GM18907 (cell line): Measurements from ENCODE around the gene CORO1C.
A peak's percentile ranks its signal among the peaks of the same experiment; 100 is the strongest.
"Not testable (repeated sequence)": the region's sequence is repeated elsewhere in the genome, so short reads cannot be mapped to it uniquely, and the experiment has no call there.

Source experiments
- ATAC-seq: cut with Tn5 transposase; IDR thresholded peaks from one replicate; pipeline ENCODE4 v1.9.1; 2021; ENCODE audit warnings: mild to moderate bottlenecking, moderate library complexity; ENCODE audit not compliant: unreplicated experiment

CORO1C gene

DNA sequence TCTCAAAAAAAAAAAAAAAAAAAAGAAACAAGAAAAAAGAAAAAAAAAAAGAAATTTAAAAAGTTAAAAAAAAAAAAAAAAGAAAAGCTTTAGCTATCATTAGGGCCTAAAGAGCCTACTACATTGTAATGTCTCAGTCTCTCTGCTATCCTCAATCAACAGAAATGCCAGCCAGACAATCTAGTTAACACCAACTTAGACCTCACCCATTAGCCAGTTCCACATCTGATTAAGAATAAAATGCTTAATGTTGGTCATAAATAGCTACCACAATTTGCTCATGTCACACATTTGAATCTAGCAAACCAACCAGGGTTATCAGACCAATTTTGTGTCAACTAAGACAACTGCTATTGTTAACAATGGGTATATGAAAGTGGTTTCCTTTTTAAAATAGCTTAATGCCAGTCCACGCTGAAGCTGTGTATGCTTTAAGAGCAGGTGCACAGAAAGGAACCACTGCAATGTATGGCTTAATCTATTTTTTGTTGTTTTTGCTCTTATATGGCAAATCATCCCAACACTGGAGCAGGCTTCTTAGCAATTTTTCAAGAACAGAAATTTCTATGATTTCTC is 52.1 kb downstream of the CORO1C start:
- no peak for ATAC-seq

DNA sequence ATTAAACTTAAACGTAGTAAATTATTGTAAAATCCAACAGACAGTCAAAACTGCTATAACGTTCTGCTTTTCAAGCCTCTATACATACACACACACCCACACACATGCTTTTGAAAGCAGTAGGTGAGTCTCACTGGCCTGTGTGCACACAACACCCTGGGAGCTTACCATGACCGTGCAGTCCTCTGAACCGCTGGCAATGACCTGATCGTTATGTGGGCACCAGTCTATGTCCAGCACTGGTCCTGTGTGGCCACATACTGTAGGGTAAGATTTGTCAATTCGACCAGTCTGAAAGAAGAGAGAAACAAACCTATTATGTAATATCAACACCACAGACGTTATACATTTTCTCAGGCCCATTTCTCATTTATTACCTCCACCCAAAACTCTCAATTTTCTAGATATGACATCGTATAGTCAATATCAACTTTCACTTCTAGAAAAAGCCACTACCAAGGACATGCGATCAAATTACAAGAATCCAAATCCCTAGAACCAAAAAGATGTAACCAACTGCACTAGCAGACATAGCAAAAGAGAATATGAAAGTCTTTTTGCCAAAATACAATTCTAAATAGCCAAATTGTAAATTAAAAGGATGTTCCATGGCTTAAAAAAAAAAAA is 53.1 kb downstream of the CORO1C start:
- no peak for ATAC-seq

DNA sequence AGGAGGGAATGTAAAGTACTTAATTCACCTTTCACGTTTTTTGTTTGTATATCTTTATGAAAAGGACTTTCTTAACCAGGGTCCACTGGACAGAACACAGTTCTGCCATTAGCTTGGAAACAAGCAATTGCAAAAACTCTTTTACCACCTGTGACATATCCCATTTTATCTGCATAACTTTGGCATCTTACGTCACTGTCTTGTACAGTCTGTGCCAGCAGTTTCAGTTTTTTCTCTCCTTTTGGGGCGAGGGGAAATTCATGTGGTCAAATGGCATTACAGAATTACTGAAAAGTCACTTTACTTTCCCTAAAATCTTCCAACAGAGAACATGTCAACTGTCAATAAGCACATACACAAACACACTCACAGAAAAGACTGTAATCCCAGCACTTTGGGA is 53.9 kb downstream of the CORO1C start:
- no peak for ATAC-seq

DNA sequence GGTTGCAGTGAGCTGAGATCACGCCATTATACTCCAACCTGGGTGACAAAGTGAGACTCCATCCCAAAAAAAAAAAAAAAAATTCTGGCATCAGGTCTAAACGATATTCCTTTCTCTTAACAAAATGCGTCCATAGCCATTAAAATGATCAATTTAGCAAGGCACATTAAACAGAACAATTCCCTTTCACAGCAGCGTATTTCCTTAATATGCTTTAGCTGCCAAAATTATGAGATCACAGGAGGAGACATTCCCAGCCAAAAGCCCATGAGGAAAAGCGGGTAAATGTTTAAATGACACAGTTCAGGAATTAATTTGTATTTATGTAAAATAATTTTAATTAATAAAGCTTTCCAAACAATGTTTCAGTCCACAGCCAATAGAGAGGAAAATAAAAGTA is 54.6 kb downstream of the CORO1C start:
- no peak for ATAC-seq

DNA sequence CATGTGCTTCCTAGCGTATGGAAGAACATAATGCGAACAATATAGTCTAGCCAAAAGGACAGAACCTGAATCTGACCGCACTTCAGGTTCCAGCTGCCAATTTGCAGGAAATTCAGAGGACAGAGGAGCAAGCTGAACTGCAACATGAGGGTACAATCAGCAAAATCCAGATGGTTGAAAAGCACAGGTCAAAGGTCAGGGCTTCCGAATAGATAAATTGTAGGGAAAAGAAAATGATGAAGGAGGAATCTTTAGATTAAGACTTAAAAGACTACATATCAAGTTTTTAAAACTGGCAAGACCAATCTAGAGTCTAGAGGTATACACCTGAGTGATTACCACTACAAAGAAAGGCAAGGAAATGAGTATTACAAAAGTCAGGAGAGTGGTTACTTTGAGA is 55.5 kb downstream of the CORO1C start:
- no peak for ATAC-seq

DNA sequence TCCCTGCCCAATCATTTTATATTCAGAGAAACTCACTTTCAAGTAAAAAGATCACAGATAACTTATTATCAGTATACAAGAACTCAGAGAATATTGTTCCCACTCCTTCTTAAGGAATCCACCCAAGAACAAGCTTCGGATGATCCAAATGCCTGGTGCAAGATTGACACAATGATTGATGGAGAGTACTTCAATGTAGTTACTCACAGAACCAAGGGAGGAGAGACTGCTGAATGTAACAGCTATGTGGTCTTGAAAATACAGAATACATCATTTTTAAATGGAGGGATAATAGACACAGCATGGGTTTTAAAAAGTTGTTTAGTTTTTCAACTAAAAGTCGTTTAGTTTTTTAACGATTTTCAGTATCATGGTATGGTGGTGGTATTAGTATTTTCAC is 59.3 kb downstream of the CORO1C start:
- ATAC-seq, result no peak

DNA sequence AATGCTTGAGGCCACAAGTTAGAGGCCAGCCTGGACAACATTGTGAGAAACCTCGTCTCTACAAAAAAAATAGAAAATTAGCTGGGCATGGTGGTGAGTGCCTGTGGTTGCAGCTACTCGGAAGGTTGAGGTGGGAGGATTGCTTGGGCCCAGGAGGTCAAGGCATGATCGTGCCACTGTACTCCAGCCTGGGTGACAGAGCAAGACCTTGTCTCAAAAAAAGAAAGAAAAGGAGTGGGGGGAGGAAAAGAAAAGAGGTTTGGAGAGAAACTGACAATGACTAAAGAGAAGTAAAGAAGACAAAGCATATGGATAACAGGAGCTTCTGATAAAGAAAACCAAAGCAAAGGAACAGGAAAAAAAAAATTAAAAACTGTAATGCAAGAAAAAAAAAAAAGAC is 60.2 kb downstream of the CORO1C start:
- no peak for ATAC-seq

DNA sequence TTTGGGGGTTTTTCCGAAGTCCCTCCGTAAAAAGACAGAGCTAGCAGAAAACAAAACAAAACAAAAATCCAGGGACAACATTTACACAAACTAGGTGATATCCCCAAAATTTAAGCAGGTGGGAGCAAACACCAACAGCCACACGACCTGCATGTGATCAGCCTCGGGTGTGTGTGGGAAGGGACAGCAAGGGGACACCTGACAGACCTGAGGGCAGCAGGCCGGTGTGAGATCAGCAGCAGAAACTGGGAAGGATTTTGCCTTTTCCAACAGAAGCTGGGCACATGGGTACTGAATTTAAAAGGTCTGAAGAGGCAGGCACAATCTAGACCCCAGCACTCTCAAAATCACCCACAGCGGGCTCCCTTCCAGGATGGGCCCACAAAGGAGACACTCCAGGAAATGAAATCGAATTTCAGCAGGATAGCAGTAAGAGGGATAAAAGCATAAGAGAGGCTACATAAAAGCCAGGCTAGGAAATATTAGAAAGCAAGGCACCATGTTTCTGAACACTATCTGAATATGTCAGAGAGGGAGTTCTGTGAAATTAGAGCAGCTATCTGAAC is 61.2 kb downstream of the CORO1C start:
- ATAC-seq, result no peak

DNA sequence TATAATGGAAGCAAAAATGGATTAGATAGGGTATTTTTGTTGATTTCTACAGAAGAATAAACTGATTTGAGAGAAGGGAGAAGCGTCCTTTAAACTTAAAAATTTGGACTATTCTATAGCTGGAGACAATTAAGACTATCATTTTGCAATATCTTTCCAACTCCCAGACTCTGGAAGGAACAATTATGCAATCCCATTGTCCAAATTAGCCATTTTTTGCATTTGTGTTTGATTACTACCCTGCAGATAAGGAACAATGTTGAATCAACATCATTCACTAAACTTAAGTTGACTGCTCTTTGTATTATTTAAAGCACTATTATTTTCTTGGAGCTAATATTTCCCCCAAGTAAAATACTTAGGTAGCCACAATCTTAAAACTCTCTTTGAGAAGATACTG is 62.8 kb downstream of the CORO1C start:
- no peak for ATAC-seq

DNA sequence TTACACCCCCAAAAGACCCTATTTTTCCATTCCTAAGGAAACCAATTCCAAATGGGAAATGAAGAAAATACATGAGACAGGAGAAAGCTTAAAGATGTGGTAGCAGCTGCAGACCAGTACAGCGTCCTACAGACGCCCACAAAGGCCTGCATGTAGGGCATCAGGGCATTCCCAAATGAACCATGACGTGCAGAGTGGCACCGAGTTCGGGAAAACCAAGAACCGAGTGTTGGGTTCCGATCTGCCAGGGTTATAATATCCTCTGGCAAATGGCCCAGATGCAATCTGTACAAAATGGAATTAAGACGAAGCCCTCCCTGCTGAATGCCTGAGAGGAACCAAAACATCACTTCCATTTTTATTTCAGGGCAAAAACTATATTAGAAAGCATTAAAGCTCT is 63.3 kb downstream of the CORO1C start:
- ATAC-seq, result no peak

DNA sequence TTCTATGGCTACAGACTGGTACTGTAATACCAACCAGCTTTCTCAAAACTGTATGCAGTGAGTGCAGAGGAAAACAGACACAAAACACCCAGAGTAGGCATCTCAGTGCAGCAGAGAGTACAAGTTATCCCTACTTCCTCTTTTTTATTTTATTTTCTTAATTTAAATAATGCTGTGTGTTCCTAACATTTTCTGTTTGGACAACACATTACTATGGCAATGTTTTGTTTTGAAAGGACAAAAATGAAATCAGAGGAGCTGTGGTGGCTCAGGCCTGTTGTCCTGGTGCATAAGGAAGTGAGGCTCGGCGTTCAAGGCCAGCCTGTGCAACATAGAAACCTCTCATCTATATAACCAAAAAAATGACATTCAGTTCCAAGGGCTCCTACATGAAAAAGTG is 64.0 kb downstream of the CORO1C start:
- no peak for ATAC-seq

DNA sequence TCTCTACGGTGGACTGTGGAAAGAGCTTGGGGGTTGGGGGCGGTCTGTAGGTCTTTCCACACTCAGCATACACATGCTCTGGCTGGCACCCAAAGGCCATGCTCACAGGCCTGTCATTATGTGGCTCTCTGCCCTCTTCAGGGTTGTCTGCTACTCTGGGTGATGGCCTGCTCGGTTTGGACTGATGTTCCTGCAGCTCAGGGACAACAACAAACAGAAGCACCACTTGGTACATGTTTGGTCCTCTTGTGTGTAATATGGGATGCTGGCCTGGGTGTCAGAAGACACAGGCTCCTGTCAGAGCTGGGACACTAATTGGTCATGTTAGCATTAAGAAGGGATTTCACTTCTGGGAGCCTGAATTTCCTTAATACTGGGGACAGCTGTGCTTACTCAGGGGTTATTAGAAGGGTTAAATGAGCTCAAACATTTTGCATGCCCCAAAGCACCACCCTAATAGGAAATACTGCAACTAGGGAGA is 64.9 kb downstream of the CORO1C start:
- no peak for ATAC-seq

DNA sequence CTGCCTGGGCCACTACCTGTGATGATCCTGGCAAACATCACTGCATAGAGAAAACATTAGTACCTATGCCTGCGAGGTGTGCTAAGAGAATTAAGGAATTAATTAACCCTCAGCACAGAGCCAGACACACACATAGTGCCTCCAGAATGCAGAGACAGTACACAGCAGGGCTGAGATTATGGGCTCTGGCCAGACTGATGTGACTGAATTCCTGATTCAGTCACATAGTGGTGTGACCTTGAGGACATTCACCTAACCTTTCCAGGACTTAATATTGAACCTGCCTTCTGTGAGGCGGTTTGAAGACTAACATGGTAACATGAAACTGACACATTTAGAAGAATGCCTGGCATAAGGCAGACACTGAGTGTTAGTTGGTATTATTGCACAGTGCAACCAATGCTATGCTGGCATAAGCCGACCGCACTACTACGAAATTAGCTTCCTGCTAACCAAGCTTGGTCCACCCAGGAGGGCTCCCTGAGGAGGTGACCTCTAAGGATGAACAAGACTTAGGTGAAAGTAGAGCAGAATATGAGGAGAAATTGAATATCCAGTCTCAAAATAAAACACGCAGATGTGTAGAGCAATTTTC is 65.6 kb downstream of the CORO1C start:
- no peak for ATAC-seq

DNA sequence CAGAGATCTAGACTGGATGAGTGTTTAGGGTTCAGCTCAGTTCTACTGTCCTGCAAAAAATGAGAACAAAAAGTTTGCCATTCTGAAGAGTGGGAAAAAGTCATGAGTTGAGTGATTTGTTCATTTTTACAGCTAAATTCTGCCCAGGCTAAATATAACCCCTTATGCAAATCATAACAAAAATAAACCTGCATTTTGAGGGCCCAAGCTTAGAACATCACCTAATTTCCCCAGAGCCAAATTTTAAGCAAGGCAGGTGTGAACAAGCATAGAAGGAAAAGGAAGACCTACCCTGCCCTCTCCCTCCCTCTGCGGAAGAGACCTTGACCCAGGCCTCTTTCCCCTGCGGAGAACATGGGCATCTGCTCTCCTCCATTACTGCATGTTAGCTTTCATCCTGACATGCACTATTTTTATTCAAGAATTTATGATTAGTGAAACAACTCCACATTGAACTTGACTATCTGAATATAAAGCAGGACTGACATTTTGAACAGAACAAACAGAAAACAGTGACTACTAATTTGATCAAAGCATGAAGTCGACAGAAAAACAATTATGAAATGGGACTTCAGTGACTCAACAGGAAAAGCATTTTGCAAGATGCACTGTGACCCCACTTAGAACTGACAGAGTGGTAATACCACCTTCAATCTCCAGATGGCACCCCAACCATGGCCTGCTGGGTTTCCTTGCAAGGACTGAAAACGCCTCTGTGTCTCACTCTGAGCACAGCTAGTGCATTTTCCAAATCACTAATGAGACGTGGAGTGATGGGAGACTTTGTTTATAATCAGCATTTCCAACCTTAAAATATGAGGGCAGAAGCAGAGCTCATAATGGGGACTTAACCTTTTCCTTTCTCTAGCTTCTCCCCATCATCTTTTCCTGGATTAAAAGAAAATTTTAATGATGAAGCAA is 66.7 kb downstream of the CORO1C start:
- ATAC-seq, result peak; percentile 73

DNA sequence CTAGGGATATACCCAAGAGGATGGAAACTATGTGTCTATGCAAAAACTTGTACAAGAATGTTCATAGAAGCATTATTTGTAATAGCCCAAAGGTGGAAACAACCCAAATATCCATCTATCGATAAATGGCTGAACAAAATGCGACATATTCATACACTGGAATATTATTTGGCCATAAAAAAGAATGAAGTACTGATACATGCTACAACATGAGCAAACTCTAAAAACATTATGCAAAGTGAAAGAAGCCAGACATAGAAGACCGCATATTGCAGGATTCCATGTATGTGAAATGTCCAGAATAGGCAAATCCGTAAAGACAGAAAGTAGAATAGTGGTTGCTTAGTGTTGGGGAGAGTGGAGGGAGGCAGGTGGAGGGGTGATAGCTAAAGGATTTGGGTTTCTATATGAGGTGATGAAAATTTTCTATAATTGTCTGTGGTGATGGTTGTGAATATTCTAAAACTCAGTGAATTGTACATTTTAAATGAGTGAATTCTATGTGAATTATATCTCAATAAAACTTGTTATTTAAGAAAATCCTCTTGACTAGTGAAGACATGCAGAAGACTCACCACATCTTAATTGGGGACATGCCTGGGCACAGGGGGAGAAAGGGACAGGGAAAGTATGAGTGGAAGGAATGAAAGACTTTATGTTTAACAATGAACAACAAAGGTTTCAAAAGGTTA is 67.8 kb downstream of the CORO1C start:
- ATAC-seq, result no peak

DNA sequence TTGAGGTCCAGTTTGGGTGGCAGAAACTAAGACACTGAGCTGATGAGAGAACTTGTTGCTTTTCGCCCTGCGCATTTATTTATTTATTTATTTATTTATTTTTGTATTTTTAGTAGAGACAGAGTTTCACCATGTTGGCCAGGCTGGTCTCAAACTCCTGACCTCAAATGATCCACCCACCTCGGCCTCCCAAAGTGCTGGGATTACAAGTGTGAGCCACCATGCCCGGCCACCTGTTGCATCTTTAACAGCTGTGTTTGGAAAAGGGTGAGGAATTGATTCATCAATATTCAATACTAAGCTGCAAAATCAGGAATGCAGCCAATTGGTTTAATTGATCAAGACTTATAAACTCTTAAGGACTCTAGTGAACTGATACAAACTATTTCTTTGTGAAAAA is 73.2 kb downstream of the CORO1C start:
- not testable (repeated sequence) for ATAC-seq

DNA sequence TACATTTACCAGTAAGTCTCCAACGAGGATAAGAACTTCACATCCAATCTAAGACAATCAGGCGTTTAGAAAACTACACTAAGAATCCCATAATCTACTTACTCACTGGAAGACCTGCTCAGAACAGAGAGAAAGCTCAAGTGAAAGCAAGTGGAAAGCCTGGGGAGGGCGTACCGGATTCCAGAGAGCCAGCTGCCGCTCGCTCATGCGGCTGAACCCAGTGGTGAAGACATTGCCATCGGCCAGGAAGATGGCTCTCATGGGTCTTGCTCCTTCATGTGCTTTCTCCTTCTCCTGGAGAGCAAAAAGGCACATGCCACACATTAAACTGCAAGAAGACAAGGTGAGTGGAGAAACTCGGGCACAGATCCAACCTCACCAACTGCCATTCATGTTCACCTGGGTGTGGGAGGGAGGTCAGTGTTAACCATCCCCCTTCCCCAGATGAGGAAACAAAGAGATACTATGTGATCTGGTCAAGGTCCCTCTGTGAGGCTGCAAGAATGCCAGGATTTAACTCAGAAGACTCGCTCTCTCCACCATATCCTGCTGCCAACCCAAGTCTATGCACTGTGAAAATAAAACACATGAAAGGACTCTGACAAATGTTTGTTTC is 74.1 kb downstream of the CORO1C start:
- ATAC-seq, result no peak

DNA sequence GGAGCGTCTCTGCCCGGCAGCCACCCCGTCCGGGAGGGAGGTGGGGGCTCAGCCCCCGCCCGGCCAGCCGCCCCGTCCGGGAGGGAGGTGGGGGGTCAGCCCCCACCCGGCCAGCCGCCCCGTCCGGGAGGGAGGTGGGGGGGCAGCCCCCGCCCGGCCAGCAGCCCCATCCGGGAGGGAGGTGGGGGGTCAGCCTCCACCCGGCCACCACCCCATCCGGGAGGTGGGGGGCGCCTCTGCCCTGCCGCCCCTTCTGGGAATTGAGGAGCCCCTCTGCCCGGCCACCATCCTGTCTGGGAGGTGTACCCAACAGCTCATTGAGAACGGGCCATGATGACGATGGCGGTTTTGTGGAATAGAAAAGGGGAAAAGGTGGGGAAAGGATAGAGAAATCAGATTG is 75.1 kb downstream of the CORO1C start:
- not testable (repeated sequence) for ATAC-seq

DNA sequence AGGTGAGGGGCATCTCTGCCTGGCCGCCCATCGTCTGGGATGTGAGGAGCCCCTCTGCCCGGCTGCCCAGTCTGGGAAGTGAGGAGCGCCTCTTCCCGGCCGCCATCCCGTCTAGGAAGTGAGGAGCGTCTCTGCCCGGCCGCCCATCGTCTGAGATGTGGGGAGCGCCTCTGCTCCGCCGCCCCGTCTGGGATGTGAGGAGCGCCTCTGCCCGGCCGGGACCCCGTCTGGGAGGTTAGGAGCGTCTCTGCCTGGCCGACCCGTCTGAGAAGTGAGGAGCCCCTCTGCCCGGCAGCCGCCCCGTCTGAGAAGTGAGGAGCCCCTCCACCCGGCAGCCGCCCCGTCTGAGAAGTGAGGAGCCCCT is 75.5 kb downstream of the CORO1C start:
- ATAC-seq, result not testable (repeated sequence)

DNA sequence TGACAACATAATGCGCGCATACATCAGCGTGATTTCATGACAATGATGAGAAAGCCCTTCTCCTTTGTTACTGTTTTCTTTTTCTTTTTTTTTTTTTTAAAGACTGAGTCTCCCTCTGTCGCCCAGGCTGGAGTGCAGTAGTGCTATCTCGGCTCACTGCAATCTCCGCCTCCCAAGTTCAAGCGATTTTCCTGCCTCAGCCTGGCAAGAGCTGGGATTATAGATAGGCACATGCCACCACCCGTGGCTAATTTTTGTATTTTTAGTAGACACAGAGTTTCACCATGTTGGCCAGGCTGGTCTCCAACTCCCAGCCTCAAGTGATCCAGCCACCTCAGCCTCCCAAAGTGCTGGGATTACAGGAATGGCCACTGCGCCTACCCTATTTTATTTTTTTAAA is 76.7 kb downstream of the CORO1C start:
- ATAC-seq, result not testable (repeated sequence)
